RWPE2 (cell line): ENCODE measurements around the gene ZNF132.
A peak's percentile ranks its signal among the peaks of the same experiment; 100 is the strongest.
"Not testable (repeated sequence)": the region's sequence is repeated elsewhere in the genome, so short reads cannot be mapped to it uniquely, and the experiment has no call there.

ENCODE experiments used
- ATAC-seq: fragments of 200-7000 bp; cut with Tn5 transposase; 3 replicates; pipeline ENCODE4 v1.9.1; 2021; ENCODE audit warnings: low read depth
- DNase-seq: peaks from one replicate; pipeline ENCODE4 v3.0.0-alpha.2; 2020; ENCODE audit warnings: low spot score
- H3K27ac ChIP-seq: fragments of 450-650 bp; 2 replicates; pipeline ENCODE4 v1.5.1; 2017; ENCODE audit warnings: mild to moderate bottlenecking; ENCODE audit not compliant: poor library complexity, severe bottlenecking
- H3K27me3 ChIP-seq: fragments of 250-450 bp; sonication (Bioruptor Pico); 2 replicates; pipeline ENCODE4 v1.5.1; 2021; ENCODE audit warnings: mild to moderate bottlenecking, moderate library complexity; ENCODE audit not compliant: insufficient read depth, poor library complexity, severe bottlenecking
- H3K36me3 ChIP-seq: fragments of 250-450 bp; sonication (Bioruptor Pico); 2 replicates; pipeline ENCODE4 v1.5.1; 2020; ENCODE audit warnings: low read depth, mild to moderate bottlenecking, moderate library complexity
- H3K4me1 ChIP-seq: fragments of 250-450 bp; sonication (Bioruptor Pico); 2 replicates; pipeline ENCODE4 v1.5.1; 2021; ENCODE audit warnings: mild to moderate bottlenecking, moderate library complexity; ENCODE audit not compliant: insufficient read depth, poor library complexity, severe bottlenecking
- H3K4me3 ChIP-seq: fragments of 250-450 bp; sonication (Bioruptor Pico); 2 replicates; pipeline ENCODE4 v1.5.1; 2021; ENCODE audit warnings: mild to moderate bottlenecking, moderate library complexity; ENCODE audit not compliant: severe bottlenecking
- H3K9me3 ChIP-seq: fragments of 250-450 bp; sonication (Bioruptor Pico); 2 replicates; pipeline ENCODE4 v1.5.1; 2021; ENCODE audit warnings: mild to moderate bottlenecking, moderate library complexity; ENCODE audit not compliant: severe bottlenecking
- CTCF ChIP-seq: fragments of 450-650 bp; IDR thresholded peaks from one replicate; pipeline ENCODE4 v1.5.1; 2017; ENCODE audit warnings: mild to moderate bottlenecking, moderate library complexity; ENCODE audit not compliant: poor library complexity, severe bottlenecking

ZNF132 gene

GRCh38 chr19:58439576-58440554, at the start of gene ZNF132:
TSS of gene ZNF132 (minus strand) at chr19:58440153. CDS start at chr19:58439821, 332 bp downstream.
- peaks cover 12% of the 10 kb centered on the region for H3K9me3 ChIP-seq
- ATAC-seq (peak; percentile 98), DNase-seq (peak; percentile 98)
- peaks cover 34% of the 10 kb centered on the region for H3K36me3 ChIP-seq
- peak within 1 kb of the TSS; percentile 55 for H3K4me3 ChIP-seq
- no peaks in the 10 kb centered on the region for H3K27me3 ChIP-seq
- peak within 1 kb of the TSS; percentile 29 for H3K27ac ChIP-seq
- no peak for TF ChIP-seq CTCF
- no peaks in the 10 kb centered on the region for H3K4me1 ChIP-seq

DNA sequence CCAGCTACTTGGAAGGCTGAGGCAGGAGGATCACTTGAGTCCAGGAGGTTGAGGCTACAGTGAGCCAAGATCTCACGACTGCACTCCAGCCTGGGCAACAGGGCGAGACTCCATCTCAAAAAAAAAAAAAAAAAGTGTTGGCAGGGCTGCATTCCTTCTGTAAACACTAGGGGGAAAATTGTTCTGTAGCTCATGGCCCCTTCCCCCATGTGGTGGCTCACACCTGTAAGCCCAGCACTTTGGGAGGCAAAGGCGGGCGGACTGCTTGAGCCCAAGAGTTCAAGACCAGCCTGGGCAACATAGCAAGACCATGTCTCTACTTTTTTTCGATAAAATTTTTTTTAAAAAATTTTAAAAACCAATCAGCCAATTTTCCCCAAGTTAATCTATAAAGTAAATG, 44.4 kb upstream of the ZNF132 start:
- not testable (repeated sequence) for H3K9me3 ChIP-seq, H3K27me3 ChIP-seq, H3K4me1 ChIP-seq, H3K4me3 ChIP-seq, DNase-seq, H3K36me3 ChIP-seq, ATAC-seq, H3K27ac ChIP-seq

GRCh38 chr19:58483776-58484175, 43.8 kb upstream of the ZNF132 start:
- Histone ChIP-seq H3K4me1 (no peaks in the 10 kb centered on the region), H3K9me3 (no peaks in the 10 kb centered on the region), H3K4me3 (no peak overlapping the region), H3K27me3 (no peaks in the 10 kb centered on the region), H3K27ac (no peak overlapping the region), H3K36me3 (no peaks in the 10 kb centered on the region)
- DNase-seq: no peak
- no peak for ATAC-seq
- no peak for TF ChIP-seq CTCF

DNA sequence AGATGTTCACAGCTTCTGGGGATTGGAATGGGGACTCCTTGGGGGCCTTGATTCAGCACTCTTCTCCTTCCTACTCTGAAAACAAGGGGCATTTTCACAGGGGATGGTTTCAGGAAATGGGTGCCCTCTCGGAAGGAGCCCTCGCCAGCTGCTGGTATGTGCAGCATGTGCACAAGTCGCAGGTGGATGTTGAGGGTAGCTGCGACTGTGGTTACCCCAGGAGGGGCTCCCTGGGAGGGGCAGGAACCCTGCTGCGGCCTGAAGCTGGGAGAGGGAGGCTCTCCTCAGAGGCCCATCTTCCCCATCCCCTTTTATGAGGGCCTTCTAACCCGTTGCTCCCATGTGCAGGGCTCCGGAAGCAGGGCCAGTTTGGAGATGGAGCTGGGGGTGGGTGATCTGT, 42.4 kb upstream of the ZNF132 start:
- ATAC-seq (no peak), DNase-seq (no peak)
- Histone ChIP-seq H3K4me3 (no peak overlapping the region), H3K27me3 (no peaks in the 10 kb centered on the region), H3K27ac (no peak overlapping the region), H3K36me3 (no peaks in the 10 kb centered on the region), H3K9me3 (no peaks in the 10 kb centered on the region), H3K4me1 (no peaks in the 10 kb centered on the region)
- no peak for TF ChIP-seq CTCF

GRCh38 chr19:58480831-58481230, 40.9 kb upstream of the ZNF132 start:
- ATAC-seq: no peak
- no peaks in the 10 kb centered on the region for H3K4me1 ChIP-seq
- no peak for TF ChIP-seq CTCF

More at GRCh38 chr19:58480831-58481230, 40.9 kb upstream of the ZNF132 start:
- no peak overlapping the region for H3K4me3 ChIP-seq
- H3K9me3 ChIP-seq: no peaks in the 10 kb centered on the region
- no peaks in the 10 kb centered on the region for H3K27me3 ChIP-seq
- no peak overlapping the region for H3K27ac ChIP-seq
- no peak for DNase-seq
- H3K36me3 ChIP-seq: no peaks in the 10 kb centered on the region
